ENCODE results near the gene HDAC4. TPM values are rescaled to one million over a fixed set of nuclear protein-coding genes. Genes with fewer than 3 reads are reported as not detected.
"Not testable (repeated sequence)": the region's sequence is repeated elsewhere in the genome, so short reads cannot be mapped to it uniquely, and the experiment has no call there.

The HDAC4 gene
- polyA plus RNA-seq, 1 experiment, result 8.9 TPM

- ChIA-PET POLR2A (no interaction called here), CTCF (no interaction called here)
These were observed 222.9 kb downstream of the HDAC4 start for GRCh38 chr2:239177908-239178307.

GRCh38 chr2:239177325-239177724, 223.5 kb downstream of the HDAC4 start:
- no peak for TF ChIP-seq CTCF (IDR thresholded peaks at IDR 0.05; ENCODE audit: low read depth, low read length)
- Histone ChIP-seq H3K27me3 (ENCODE audit: control insufficient read depth, insufficient read depth, low read length) (no peaks in the 10 kb centered on the region), H3K4me3 (ENCODE audit: low read depth, low read length) (no peak overlapping the region), H3K27ac (ENCODE audit: low read depth, low read length) (no peak overlapping the region), H3K9me3 (ENCODE audit: control insufficient read depth, insufficient read depth, low read length) (peaks cover 8% of the 10 kb centered on the region; the same call in 1 of the 2 replicates)
- CTCF ChIA-PET, result no interaction called here
- POLR2A ChIA-PET, result no interaction called here
- DNase-seq (ENCODE audit: low read depth, low spot score), result no peak

More at GRCh38 chr2:239177908-239178307, 222.9 kb downstream of the HDAC4 start:
- Histone ChIP-seq H3K27ac (ENCODE audit: low read depth, low read length) (no peak overlapping the region), H3K9me3 (ENCODE audit: control insufficient read depth, insufficient read depth, low read length) (peaks cover 8% of the 10 kb centered on the region; the same call in 1 of the 2 replicates), H3K27me3 (ENCODE audit: control insufficient read depth, insufficient read depth, low read length) (no peaks in the 10 kb centered on the region), H3K4me3 (ENCODE audit: low read depth, low read length) (no peak overlapping the region)
- TF ChIP-seq CTCF (IDR thresholded peaks at IDR 0.05; ENCODE audit: low read depth, low read length), result no peak
- DNase-seq (ENCODE audit: low read depth, low spot score), result no peak

GRCh38 chr2:239176138-239176803, 224.5 kb downstream of the HDAC4 start:
- H3K27me3 ChIP-seq (ENCODE audit: control insufficient read depth, insufficient read depth, low read length); H3K27ac ChIP-seq (ENCODE audit: low read depth, low read length); H3K4me3 ChIP-seq (ENCODE audit: low read depth, low read length); H3K9me3 ChIP-seq (ENCODE audit: control insufficient read depth, insufficient read depth, low read length); DNase-seq (ENCODE audit: low read depth, low spot score); CTCF ChIA-PET: not testable (repeated sequence)
- POLR2A ChIA-PET, result interaction anchor here (0.8 kb wide), 1 partner anchor 803 kb away, joined by 7 read pairs; no protein-coding TSS in a partner anchor

DNA sequence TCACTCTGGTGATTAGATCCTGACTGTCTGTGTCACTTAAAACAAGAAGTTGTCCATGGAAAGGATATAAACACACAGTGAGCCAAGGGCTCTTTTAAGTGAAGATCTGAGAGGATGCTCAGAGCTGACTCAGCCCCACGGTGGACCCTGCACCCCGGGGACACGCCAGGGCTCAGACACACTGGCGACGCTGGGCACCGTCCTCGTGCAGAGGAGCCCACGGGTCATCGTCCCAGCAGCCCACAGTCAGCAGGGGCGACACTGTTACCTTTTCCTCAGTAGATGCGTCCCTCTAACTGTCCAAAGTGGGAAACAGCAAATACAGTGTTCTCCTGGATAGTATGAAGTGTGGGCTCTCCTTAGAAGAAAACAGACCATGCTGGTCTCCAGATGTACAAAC, 225.6 kb downstream of the HDAC4 start:
- H3K27me3 ChIP-seq (ENCODE audit: control insufficient read depth, insufficient read depth, low read length), result no peaks in the 10 kb centered on the region
- H3K9me3 ChIP-seq (ENCODE audit: control insufficient read depth, insufficient read depth, low read length), result peaks cover 15% of the 10 kb centered on the region
- no peak for TF ChIP-seq CTCF (IDR thresholded peaks at IDR 0.05; ENCODE audit: low read depth, low read length)
- H3K4me3 ChIP-seq (ENCODE audit: low read depth, low read length), result no peak overlapping the region
- CTCF ChIA-PET, result no interaction called here
- no peak for DNase-seq (ENCODE audit: low read depth, low spot score)
- POLR2A ChIA-PET, result no interaction called here
- no peak overlapping the region for H3K27ac ChIP-seq (ENCODE audit: low read depth, low read length)

- Histone ChIP-seq H3K9me3 (ENCODE audit: control insufficient read depth, insufficient read depth, low read length) (peaks cover 21% of the 10 kb centered on the region), H3K4me3 (ENCODE audit: low read depth, low read length) (no peak overlapping the region), H3K27ac (ENCODE audit: low read depth, low read length) (no peak overlapping the region), H3K27me3 (ENCODE audit: control insufficient read depth, insufficient read depth, low read length) (no peaks in the 10 kb centered on the region)
- POLR2A ChIA-PET, result no interaction called here
- CTCF ChIA-PET, result no interaction called here
- DNase-seq (ENCODE audit: low read depth, low spot score), result no peak
- TF ChIP-seq CTCF (IDR thresholded peaks at IDR 0.05; ENCODE audit: low read depth, low read length), result no peak
These were observed 227.5 kb downstream of the HDAC4 start for GRCh38 chr2:239173301-239173700.

Data from AG04450 (cell line).